ENCODE results near the gene THAP3. TPM values are rescaled to one million over a fixed set of nuclear protein-coding genes. Genes with fewer than 3 reads are reported as not detected.
"Not testable (repeated sequence)": the region's sequence is repeated elsewhere in the genome, so short reads cannot be mapped to it uniquely, and the experiment has no call there.

The THAP3 gene
- polyA plus RNA-seq, 12 donors: 14.1 to 20.4 (median 16.0) TPM; not detected in 1

DNA sequence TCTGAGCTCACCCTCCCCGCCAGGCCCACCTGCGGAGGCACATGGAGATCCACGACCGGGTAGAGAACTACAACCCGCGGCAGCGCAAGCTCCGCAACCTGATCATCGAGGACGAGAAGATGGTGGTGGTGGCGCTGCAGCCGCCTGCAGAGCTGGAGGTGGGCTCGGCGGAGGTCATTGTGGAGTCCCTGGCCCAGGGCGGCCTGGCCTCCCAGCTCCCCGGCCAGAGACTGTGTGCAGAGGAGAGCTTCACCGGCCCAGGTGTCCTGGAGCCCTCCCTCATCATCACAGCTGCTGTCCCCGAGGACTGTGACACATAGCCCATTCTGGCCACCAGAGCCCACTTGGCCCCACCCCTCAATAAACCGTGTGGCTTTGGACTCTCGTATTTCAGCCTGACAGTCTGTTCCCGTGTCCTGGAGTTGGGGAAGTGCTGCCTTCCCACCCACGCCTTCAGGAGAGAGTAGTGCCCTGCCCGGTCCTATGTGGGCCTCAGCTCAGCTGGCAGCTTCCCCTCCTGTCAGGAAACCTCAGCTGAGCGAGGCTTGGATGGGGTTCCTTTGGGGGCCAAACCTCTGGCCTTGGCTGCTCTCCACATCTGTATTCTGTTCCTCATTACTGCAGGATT lies 35.7 kb upstream of the THAP3 start:
- DNase-seq: no peak

DNA sequence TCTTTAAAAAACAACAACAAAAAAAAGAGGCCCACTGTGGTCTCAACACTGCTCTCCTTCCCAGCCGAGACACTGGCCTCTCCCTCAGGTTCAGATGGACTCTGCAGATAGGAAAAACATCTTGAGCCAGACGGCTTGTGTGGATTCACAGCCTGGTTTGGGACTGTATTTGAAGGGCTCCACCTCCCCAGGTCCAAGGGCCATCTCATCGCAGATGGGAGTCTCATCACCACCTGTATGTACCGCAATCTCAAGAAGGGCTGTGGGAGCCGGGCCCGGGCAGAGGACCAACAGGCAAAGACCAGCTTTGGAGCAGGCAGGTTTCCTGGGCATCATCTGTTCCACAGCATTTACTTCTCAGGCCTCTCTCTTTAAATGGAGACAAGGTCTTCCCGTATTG lies 34.6 kb upstream of the THAP3 start:
- no peak for DNase-seq

GRCh38 chr1:6591222-6591621 lies 33.4 kb upstream of the THAP3 start:
- DNase-seq: no peak

DNA sequence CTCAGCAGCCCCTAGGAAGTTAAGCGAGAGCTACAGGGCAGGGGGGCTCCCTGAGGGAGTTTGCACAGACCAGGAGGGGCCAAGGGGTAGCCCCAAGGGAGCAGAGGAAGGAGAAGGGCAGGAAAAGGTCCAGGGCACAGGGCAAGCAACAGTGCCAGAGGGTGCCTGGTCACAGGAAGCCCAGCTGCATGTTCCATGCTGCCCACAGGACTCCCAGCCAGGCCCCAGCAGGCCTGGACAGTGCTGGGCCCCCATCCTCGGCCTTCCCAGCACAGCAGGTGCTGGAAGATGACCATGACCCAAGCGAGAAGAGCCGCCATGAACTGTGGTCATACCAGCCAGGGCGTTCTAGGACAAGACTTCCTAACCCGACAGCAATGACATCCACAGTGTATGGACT lies 33.0 kb upstream of the THAP3 start:
- DNase-seq: no peak

- no peak for DNase-seq
Observed at GRCh38 chr1:6592441-6592840, 32.2 kb upstream of the THAP3 start.

- no peak for DNase-seq
Observed at GRCh38 chr1:6592865-6593593, 31.6 kb upstream of the THAP3 start.

- no peak for DNase-seq
Observed at GRCh38 chr1:6593810-6594209, 30.9 kb upstream of the THAP3 start.

DNA sequence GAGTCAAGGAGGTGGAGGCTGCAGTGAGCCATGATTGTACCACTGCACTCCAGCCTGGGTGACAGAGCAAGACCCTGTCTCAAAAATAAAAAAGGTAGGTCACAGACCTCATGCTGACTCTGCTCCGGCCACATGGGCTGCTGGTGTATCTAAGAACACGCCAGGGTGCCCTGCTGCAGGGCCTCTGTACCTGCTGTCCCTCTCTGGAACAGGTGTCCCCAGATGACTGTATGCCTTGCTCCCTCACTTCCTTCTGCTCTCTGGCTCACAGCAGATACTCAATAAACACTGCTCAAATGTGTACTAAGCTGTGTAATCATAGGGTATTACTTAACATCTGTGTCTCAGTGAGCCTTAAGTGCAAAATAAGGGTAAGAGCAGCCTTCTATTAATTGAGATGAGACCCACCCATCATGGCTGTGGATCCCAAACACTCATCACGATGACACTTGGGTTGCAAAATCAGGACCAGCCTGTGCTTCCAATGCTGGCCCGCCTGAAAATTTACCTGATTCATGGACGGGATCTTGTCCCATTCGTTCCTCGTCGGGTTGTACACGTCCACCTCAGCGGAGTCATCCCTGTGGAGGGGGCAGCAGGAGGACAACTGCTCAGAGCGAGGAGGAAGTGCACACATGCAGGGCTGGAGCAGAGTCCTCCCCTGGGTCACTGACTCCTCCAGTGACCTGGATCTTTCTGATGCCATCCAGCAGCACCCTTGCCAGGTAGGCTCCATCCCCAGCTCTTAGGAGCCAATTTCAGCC lies 29.5 kb upstream of the THAP3 start:
- DNase-seq: no peak

DNA sequence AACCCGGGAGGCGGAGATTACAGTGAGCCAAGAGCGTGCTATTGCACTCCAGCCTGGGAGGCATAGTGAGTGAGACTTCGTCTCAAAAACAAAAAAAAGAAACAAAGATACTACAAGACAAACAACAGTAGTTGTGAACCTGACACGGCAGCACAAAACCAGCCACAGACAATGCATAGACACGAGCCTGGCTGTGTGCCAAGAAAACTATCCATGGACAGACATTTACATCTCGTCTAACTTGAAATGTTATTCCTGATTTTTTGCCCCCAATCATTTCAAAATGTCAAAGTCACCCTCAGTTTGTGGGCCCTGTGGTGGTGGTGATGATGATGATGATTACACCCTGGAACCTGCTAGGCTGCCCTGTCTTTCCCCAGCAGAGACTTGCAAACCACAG lies 28.3 kb upstream of the THAP3 start:
- no peak for DNase-seq

GRCh38 chr1:6596886-6597776 lies 27.5 kb upstream of the THAP3 start:
- no peak for DNase-seq

DNA sequence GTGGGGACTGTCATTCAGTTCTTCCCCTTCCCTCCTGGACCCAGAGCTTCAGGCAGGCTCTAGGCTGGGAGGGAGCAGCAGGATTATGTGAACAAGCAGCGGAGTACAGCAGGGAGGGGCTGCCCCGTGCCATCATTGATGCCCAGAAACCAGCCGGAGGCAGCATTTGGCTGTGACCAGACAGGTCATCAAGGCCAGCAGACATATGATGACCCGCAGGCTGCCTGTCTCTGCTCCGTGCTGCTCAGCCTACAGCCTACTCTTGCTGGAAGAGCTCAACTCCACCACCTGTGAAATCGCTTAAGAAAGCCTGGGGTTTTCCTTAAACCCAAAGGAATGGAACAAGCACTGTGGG lies 26.9 kb upstream of the THAP3 start:
- no peak for DNase-seq

- DNase-seq: no peak
Observed at GRCh38 chr1:6599141-6599975, 25.3 kb upstream of the THAP3 start.

DNA sequence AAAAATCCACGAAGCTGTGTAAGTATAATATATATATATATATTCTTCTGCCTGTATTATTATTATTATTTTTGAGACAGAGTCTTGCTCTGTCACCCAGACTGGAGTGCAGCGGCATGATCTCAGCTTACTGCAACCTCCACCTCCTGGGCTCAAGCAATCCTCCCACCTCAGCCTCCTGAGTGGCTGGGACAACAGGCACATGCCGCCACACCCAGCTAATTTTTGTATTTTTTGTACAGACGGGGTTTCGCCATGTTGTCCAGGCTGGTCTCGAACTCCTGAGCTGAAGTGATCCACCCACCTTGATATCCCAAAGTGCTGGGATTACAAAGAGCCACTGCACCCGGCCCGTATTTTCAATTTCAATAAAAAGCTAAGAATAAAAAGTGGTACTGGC lies 24.7 kb upstream of the THAP3 start:
- DNase-seq: not testable (repeated sequence)

DNA sequence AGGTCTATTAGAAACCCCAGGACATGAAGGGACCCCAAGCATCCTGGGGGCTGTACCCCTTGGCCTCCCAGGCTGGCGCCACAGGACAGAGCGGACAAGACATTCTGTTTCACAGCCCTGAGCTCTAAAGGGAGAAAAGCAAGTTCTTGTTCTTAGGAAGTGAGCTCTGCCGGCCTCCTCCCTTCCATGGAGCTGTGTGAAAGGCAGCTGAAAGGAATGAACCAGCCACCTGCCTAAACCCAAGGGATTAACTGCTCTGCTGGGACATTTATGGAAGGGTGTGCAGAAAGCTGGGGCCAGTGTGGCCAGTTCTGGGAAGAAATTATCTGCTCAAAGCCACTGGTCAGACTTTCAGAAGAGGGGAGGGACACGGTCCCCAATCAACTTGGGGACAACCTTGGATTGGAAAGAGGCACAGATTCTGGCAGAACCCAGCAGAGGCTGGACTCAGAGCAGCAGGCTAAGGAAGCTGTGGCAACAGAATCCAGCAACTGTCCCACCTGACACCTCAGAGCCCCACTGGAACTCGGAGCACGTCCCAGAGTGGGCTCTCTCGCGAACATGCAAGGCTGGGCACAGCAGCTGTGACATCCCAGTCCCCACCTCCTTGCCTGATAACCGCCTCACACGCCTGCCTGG lies 24.1 kb upstream of the THAP3 start:
- DNase-seq: no peak

- no peak for DNase-seq
Observed at GRCh38 chr1:6601049-6601922, 23.4 kb upstream of the THAP3 start.

- DNase-seq: no peak
Observed at GRCh38 chr1:6601923-6602668, 22.6 kb upstream of the THAP3 start.

GRCh38 chr1:6602669-6603237 lies 21.9 kb upstream of the THAP3 start, which contains the start of gene KLHL21:
KLHL21 (minus strand) TSS chr1:6602869; CDS start chr1:6602817, 52 bp downstream.
- peak; percentile 88 for DNase-seq

- peak; percentile 88 for DNase-seq
Observed at GRCh38 chr1:6603238-6603914, 21.3 kb upstream of the THAP3 start.
